HG02943 (cell line): ENCODE results near the gene C6orf15.
"Not testable (repeated sequence)": the region's sequence is repeated elsewhere in the genome, so short reads cannot be mapped to it uniquely, and the experiment has no call there.

Experiments
- ATAC-seq: cut with Tn5 transposase; IDR thresholded peaks from one replicate; pipeline ENCODE4 v1.9.1; 2021; ENCODE audit warnings: mild to moderate bottlenecking, low read depth, moderate library complexity; ENCODE audit not compliant: unreplicated experiment

The C6orf15 gene

DNA sequence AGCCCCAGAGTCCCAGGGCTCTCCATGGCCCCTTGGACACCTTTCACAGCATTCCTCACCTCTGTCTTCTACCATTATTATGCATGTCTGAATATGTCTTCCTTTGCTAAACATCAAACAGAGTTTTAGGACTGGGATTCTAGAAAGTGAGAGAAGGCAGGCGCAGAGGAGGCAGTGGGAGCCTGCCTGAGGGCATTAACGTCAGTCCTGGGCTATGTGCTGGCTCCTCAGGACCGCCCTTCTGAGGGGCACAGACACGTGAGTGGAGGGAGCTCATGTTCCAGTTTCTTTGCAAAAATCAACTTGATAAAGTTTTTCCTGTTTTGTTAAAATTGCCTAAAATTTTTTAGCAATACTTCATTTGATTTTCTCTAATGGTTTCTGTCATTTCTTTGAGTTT lies 38.0 kb downstream of the C6orf15 start:
- no peak for ATAC-seq

DNA sequence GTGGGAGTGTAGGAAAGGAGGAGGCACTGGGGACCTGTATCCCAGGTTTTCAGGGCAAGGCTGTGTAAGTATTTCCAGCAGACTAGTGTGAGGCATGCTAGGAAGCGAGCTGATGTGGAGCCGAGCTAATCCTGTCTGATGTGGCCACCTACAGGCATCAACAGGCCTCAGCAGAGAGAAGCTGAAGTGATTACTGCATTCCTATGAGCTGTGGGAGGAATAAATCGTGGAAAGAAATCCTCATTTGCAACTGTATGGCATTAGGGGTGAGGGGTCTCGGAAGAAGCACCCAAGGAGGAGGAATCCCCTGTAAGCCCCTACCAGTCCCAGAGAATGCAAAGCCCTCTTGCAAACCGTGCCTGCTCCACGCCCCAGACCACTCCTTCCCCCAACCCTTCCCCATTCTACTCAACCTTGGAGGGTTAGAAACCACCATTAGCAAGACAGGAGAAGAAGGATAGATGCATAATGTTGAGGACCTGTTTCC lies 41.6 kb downstream of the C6orf15 start:
- ATAC-seq = no peak

DNA sequence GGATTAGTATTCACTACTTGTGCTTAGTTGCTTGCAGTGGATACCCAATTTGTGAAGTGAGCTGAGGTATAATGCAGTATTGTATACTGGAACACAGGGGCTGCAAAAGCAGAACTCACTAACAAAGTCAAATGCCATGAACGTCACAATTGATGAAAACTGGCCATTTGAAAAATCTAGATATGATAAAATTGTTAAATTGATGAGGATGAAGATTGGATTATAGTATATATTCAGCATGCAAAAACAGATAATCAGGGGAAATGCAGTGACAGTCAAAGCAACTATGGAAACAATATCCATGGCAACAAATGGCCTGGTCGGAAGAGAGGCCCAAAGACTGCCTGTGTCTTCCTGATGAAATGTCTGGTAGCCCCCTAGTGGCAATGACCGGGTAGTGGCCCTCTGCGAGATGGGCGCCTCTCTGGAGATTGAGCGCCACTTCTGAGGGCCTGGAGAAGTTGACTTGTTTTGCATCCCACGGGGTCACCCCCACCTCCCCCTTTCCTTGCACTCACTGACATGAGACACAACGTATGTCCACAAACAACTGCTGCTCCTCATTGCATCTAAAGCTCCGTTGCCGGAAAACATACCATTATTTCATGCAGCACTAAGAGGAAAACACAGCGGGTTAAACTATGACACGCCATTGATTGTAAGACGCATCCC lies 43.6 kb downstream of the C6orf15 start:
- no peak for ATAC-seq

DNA sequence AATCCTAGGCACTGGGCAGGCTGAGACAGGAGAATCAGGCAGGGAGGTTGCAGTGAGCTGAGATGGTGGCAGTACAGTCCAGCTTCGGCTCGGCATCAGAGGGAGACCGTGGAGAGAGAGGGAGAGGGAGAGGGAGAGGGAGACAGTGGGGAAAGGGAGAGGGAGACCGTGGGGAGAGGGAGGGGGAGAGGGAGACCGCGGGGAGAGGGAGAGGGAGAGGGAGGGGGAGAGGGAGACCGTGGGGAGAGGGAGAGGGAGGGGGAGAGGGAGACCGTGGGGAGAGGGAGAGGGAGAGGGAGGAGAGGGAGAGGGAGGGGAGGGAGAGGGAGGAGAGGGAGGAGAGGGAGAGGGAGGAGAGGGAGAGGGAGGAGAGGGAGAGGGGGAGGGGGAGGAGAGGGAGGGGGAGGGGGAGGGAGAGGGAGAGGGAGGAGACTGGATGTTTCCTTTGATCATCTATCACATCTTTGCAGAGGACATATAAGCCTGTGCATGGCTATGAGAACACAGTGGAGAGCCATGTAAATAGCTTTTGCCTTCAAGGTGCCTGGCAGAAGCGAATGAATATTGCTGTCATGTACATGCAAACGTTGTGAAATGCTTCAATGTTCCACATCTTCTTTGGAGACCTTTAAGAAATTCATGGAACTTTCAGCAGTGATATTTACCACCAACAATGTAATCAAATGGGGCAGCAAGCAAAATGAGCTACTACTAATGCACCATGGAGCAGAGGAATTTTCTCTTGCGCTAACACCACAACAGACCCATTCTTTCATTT lies 44.3 kb downstream of the C6orf15 start:
- ATAC-seq = not testable (repeated sequence)

DNA sequence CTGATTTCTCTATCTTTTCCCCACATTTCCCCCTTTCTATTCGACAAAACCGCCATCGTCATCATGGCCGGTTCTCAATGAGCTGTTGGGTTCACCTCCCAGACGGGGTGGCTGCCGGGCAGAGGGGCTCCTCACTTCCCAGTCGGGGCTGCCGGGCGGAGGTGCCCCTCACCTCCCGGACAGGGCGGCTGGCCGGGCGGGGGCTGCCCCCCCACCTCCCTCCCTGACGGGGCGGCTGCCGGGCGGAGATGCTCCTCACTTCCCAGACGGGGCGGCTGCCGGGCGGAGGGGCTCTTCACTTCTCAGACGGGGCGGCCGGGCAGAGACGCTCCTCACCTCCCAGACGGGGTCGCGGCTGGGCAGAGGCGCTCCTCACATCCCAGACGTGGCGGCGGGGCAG lies 45.3 kb downstream of the C6orf15 start:
- ATAC-seq = not testable (repeated sequence)

DNA sequence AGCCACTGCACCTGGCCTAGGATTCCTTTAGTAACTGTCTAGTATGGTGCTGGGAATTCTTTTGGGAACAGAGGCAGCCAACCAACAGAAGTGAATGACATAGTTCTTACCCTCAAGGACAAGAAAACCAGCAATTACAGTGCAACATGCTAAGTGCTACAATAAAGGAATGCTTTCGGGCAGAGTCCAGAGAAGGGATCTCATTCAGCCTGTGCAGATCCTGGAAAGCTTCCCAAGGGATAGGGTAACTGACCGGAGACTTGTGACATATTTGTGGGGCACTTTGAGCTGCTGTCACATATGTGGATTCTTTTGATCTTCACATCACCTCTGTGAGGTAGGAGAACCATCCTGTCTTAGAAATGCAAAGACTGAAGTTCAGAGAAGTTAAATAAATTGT lies 46.8 kb downstream of the C6orf15 start:
- ATAC-seq = no peak

DNA sequence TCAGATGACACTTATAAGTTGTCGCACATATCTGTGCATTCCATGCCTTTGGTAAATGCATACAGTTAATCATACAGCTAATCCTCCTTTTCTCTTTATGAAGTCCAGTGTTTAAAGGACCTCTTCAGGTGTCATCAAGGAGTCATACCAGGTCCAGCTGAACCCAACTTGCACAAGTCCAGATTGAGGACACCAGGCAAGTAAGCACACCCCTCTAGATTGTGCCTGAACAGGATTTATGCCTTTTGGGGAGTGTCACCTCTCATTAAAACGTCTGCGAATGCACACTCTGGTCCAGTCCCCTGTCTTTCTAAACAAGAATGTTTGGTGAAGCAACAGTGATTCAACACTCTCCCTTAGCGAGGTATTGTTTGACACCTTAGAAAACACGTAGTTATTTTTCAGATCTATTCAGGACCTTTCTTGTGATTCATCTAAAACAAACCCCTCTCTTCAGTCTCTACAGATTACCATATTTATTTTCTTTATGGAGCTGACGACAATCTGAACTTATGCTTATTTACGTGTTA lies 48.4 kb downstream of the C6orf15 start:
- no peak for ATAC-seq
